ENCODE data around the gene USP3. TPM values are rescaled to one million over a fixed set of nuclear protein-coding genes. Genes with fewer than 3 reads are reported as not detected.

USP3 gene
- total RNA-seq, 1 donor from 2014 or later: 46.3 TPM

GRCh38 chr15:63535689-63536088 is 31.3 kb downstream of the USP3 start:
- H3K27me3 ChIP-seq (ENCODE audit: control insufficient read depth, insufficient read depth, low read length): no peaks in the 10 kb centered on the region
- no peak for DNase-seq (ENCODE audit: low read depth)
- H3K36me3 ChIP-seq (ENCODE audit: control insufficient read depth, insufficient read depth, low read length): no peaks in the 10 kb centered on the region
- H3K4me3 ChIP-seq (ENCODE audit: low read depth, low read length): no peak overlapping the region
- TF ChIP-seq, protein P1, sequence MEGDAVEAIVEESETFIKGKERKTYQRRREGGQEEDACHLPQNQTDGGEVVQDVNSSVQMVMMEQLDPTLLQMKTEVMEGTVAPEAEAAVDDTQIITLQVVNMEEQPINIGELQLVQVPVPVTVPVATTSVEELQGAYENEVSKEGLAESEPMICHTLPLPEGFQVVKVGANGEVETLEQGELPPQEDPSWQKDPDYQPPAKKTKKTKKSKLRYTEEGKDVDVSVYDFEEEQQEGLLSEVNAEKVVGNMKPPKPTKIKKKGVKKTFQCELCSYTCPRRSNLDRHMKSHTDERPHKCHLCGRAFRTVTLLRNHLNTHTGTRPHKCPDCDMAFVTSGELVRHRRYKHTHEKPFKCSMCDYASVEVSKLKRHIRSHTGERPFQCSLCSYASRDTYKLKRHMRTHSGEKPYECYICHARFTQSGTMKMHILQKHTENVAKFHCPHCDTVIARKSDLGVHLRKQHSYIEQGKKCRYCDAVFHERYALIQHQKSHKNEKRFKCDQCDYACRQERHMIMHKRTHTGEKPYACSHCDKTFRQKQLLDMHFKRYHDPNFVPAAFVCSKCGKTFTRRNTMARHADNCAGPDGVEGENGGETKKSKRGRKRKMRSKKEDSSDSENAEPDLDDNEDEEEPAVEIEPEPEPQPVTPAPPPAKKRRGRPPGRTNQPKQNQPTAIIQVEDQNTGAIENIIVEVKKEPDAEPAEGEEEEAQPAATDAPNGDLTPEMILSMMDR (IDR thresholded peaks at IDR 0.05; ENCODE audit: insufficient read depth, low read length, poor library complexity, severe bottlenecking): no peak

GRCh38 chr15:63538876-63539275 is 34.5 kb downstream of the USP3 start:
- Histone ChIP-seq H3K27me3 (ENCODE audit: control insufficient read depth, insufficient read depth, low read length) (no peaks in the 10 kb centered on the region), H3K4me3 (ENCODE audit: low read depth, low read length) (no peak overlapping the region), H3K36me3 (ENCODE audit: control insufficient read depth, insufficient read depth, low read length) (no peaks in the 10 kb centered on the region)
- DNase-seq (ENCODE audit: low read depth): no peak
- TF ChIP-seq, protein P1 (IDR thresholded peaks at IDR 0.05; ENCODE audit: insufficient read depth, low read length, poor library complexity, severe bottlenecking): no peak

- DNase-seq (ENCODE audit: low read depth): no peak
- Histone ChIP-seq H3K4me3 (ENCODE audit: low read depth, low read length) (no peak overlapping the region), H3K27me3 (ENCODE audit: control insufficient read depth, insufficient read depth, low read length) (no peaks in the 10 kb centered on the region), H3K36me3 (ENCODE audit: control insufficient read depth, insufficient read depth, low read length) (no peaks in the 10 kb centered on the region)
- TF ChIP-seq, protein P1 (IDR thresholded peaks at IDR 0.05; ENCODE audit: insufficient read depth, low read length, poor library complexity, severe bottlenecking): no peak
Observed at GRCh38 chr15:63539521-63539920, 35.1 kb downstream of the USP3 start.

DNA sequence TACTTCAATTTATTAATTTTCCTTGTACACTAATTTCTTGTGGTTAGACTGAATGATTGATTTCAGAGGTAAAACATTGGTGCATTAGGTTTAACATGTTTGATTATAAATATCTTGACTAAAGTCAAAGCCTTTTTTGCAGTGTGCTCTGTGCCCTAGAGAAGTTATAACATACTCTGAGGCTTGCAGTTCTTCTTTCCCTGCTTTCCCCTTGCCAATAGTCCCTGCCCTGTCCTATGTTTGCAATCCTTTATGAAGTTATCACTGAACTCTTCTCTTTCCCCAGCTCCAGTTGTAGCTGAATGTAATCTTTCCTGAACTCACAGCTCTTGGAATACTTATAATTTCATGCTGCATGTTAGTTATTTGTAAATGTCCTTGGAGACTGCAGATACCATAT is 35.6 kb downstream of the USP3 start:
- no peak for DNase-seq (ENCODE audit: low read depth)
- Histone ChIP-seq H3K36me3 (ENCODE audit: control insufficient read depth, insufficient read depth, low read length) (no peaks in the 10 kb centered on the region), H3K4me3 (ENCODE audit: low read depth, low read length) (no peak overlapping the region), H3K27me3 (ENCODE audit: control insufficient read depth, insufficient read depth, low read length) (no peaks in the 10 kb centered on the region)
- TF ChIP-seq, protein P1 (IDR thresholded peaks at IDR 0.05; ENCODE audit: insufficient read depth, low read length, poor library complexity, severe bottlenecking): no peak

DNA sequence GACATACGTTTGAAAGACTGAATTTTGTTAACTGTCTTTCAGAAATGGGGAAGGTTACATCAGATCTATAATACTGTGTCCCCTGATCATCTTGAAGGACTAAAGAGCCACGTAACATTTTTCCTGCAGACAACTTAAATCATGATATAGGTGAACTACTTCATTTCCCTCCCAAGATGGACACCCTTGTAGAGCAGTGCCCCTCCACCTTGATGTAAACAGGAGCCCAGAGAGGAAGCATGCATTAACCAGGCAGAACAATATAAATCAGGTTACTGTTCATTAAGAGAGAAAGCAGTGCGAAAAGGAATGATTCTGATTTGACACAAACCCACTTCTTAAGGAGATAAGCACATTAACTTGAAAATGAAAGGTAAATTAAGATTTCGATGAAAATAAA is 36.1 kb downstream of the USP3 start:
- DNase-seq (ENCODE audit: low read depth): no peak
- H3K27me3 ChIP-seq (ENCODE audit: control insufficient read depth, insufficient read depth, low read length): no peaks in the 10 kb centered on the region
- TF ChIP-seq, protein P1 (IDR thresholded peaks at IDR 0.05; ENCODE audit: insufficient read depth, low read length, poor library complexity, severe bottlenecking): no peak
- no peaks in the 10 kb centered on the region for H3K36me3 ChIP-seq (ENCODE audit: control insufficient read depth, insufficient read depth, low read length)
- H3K4me3 ChIP-seq (ENCODE audit: low read depth, low read length): no peak overlapping the region

- H3K27me3 ChIP-seq (ENCODE audit: control insufficient read depth, insufficient read depth, low read length): no peaks in the 10 kb centered on the region
- TF ChIP-seq, protein P1 (IDR thresholded peaks at IDR 0.05; ENCODE audit: insufficient read depth, low read length, poor library complexity, severe bottlenecking): no peak
- no peak for DNase-seq (ENCODE audit: low read depth)
Observed at GRCh38 chr15:63544258-63545026, 40.0 kb downstream of the USP3 start.

More at GRCh38 chr15:63544258-63545026, 40.0 kb downstream of the USP3 start:
- H3K4me3 ChIP-seq (ENCODE audit: low read depth, low read length): no peak overlapping the region
- H3K36me3 ChIP-seq (ENCODE audit: control insufficient read depth, insufficient read depth, low read length): no peaks in the 10 kb centered on the region
